Transverse colon (tissue), 3 donors: ENCODE data around the gene STX8.

Experiments
- EP300 ChIP-seq: sonication (generic); formaldehyde crosslinking; IDR thresholded peaks from one replicate; pipeline ENCODE4 v1.6.1; 2017; ENCODE audit warnings: antibody characterized with exemption, low read depth
- POLR2A ChIP-seq: fragments of 450-650 bp; IDR thresholded peaks from one replicate; pipeline ENCODE4 v1.6.1; 2016; ENCODE audit warnings: antibody characterized with exemption, mild to moderate bottlenecking, moderate library complexity
- TF ChIP-seq, protein P1 (sequence below), 5 experiments: fragments of 200-600 bp in 3 of 5; fragments of 450-650 bp in 2 of 5; sonication (generic) in 3 of 5; IDR thresholded peaks; 1 replicate in 2 of 5; 2 replicates in 3 of 5; pipeline ENCODE4 v1.5.1; 2016 to 2017; ENCODE audit warnings: antibody characterized with exemption in 5 of 5, inconsistent platforms in 3 of 5, mild to moderate bottlenecking in 2 of 5, moderate library complexity in 1 of 5

DNA sequence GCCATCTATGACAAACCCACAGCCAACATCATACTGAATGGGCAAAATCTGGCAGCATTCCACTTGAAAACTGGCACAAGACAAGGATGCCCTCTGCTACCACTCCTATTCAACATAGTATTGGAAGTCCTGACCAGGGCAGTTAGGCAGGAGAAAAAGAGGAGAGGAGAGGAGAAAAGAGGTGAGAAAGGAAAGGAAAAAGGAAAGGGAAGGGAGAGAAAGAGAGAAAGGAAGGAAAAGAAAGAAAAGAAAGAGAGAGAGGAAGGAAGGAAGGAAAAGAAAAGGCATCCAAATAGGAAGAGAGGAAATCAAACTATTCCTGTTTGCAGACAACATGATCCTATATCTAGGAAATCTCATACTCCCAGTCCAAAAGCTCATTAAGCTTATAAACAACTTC is 11.5 kb downstream of the STX8 start:
- TF ChIP-seq, protein P1, sequence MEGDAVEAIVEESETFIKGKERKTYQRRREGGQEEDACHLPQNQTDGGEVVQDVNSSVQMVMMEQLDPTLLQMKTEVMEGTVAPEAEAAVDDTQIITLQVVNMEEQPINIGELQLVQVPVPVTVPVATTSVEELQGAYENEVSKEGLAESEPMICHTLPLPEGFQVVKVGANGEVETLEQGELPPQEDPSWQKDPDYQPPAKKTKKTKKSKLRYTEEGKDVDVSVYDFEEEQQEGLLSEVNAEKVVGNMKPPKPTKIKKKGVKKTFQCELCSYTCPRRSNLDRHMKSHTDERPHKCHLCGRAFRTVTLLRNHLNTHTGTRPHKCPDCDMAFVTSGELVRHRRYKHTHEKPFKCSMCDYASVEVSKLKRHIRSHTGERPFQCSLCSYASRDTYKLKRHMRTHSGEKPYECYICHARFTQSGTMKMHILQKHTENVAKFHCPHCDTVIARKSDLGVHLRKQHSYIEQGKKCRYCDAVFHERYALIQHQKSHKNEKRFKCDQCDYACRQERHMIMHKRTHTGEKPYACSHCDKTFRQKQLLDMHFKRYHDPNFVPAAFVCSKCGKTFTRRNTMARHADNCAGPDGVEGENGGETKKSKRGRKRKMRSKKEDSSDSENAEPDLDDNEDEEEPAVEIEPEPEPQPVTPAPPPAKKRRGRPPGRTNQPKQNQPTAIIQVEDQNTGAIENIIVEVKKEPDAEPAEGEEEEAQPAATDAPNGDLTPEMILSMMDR (IDR thresholded peaks at IDR 0.05), result no peak
- no peak for TF ChIP-seq POLR2A
- TF ChIP-seq EP300, result no peak
